AG04450 (cell line): ENCODE results near the gene ADGRV1. TPM values are rescaled to one million over a fixed set of nuclear protein-coding genes. Genes with fewer than 3 reads are reported as not detected.
"Not testable (repeated sequence)": the region's sequence is repeated elsewhere in the genome, so short reads cannot be mapped to it uniquely, and the experiment has no call there.

Experiments
- CTCF ChIA-PET: fragments of 300-600, 350-600 bp; formaldehyde crosslinking; extraction: SDS; loops from one replicate; lab custom pipeline; 2022; ENCODE audit warnings: antibody characterized with exemption, inconsistent platforms; lab: Charles Lee
- POLR2A ChIA-PET: fragments of 350-600 bp; formaldehyde crosslinking; extraction: SDS; loops from one replicate; lab custom pipeline; 2021; ENCODE audit warnings: antibody characterized with exemption, inconsistent platforms; lab: Yijun Ruan, JAX
- DNase-seq: peaks from one replicate; pipeline ENCODE4 v3.0.0-alpha.2; 2011; ENCODE audit warnings: low read depth, low spot score
- H3K27ac ChIP-seq: one replicate; pipeline ENCODE4 v1.5.1; 2012; ENCODE audit warnings: low read depth, low read length, control low read depth
- H3K27me3 ChIP-seq: one replicate; pipeline ENCODE4 v1.6.0; 2012; ENCODE audit warnings: low read length; ENCODE audit not compliant: control insufficient read depth, insufficient read depth
- H3K4me3 ChIP-seq: 2 replicates; pipeline ENCODE4 v1.5.1; 2011; ENCODE audit warnings: mild to moderate bottlenecking, low read depth, low read length, control low read depth
- H3K9me3 ChIP-seq: 2 replicates; pipeline ENCODE4 v1.5.1; 2012; ENCODE audit warnings: low read length; ENCODE audit not compliant: control insufficient read depth, insufficient read depth
- polyA plus RNA-seq: library from polyadenylated mRNA; depleted of rRNA; stranded (reverse); fragments of >200 nt; gene quantifications from 2 replicates; pipeline ENCODE4 v1.2.3, GENCODE V29; 2011
- TF ChIP-seq, protein P1 (sequence below): IDR thresholded peaks from 2 replicates; pipeline ENCODE4 v1.5.1; 2011; ENCODE audit warnings: low read depth, low read length, control low read depth, inconsistent platforms

The ADGRV1 gene
- polyA plus RNA-seq, 1 experiment, result 0.06 TPM

DNA sequence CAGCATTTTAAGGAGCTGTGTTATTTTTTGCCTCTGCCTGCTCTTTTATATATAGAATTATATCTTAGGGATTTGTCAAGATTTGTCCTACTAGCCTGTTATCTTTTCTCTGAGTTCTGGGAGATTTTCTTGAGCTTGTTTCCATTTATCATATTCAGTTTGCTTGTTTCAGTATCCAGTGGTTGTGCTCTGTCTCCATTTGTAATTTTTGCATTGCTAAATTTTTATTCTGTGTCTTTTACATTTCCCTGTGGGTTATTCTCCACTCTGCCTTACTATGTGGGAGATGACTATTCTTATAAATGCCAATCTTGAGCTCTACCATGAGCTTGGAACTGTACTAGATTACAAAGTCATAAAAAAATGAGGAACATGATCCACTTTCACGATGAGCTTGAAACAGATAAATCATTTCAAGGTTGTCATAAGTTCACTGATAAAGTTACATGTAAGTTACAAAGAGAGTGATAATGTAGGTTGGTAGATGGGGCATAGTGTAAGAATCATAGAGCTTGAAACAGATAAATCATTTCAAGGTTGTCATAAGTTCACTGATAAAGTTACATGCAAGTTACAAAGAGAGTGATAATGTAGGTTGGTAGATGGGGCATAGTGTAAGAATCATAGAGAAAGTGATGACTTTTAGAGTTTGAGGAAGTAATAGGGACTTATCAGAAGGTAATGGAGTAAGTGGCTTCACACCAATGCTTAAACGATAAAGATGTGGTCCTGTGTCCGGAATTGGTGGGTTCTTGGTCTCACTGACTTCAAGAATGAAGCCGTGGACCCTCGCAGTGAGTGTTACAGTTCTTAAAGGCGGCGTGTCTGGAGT is 287.3 kb downstream of the ADGRV1 start:
- Histone ChIP-seq H3K27ac (no peak overlapping the region), H3K27me3 (no peaks in the 10 kb centered on the region), H3K4me3 (no peak overlapping the region), H3K9me3 (peaks cover 5% of the 10 kb centered on the region; the same call in 1 of the 2 replicates)
- TF ChIP-seq, protein P1, sequence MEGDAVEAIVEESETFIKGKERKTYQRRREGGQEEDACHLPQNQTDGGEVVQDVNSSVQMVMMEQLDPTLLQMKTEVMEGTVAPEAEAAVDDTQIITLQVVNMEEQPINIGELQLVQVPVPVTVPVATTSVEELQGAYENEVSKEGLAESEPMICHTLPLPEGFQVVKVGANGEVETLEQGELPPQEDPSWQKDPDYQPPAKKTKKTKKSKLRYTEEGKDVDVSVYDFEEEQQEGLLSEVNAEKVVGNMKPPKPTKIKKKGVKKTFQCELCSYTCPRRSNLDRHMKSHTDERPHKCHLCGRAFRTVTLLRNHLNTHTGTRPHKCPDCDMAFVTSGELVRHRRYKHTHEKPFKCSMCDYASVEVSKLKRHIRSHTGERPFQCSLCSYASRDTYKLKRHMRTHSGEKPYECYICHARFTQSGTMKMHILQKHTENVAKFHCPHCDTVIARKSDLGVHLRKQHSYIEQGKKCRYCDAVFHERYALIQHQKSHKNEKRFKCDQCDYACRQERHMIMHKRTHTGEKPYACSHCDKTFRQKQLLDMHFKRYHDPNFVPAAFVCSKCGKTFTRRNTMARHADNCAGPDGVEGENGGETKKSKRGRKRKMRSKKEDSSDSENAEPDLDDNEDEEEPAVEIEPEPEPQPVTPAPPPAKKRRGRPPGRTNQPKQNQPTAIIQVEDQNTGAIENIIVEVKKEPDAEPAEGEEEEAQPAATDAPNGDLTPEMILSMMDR, result no peak
- ChIA-PET POLR2A (no interaction called here), CTCF (interaction anchor here (0.5 to 1.5 kb wide), 2 partner anchors 228 to 574 kb away, joined by 3 to 4 read pairs; no protein-coding TSS in a partner anchor)
- no peak for DNase-seq

DNA sequence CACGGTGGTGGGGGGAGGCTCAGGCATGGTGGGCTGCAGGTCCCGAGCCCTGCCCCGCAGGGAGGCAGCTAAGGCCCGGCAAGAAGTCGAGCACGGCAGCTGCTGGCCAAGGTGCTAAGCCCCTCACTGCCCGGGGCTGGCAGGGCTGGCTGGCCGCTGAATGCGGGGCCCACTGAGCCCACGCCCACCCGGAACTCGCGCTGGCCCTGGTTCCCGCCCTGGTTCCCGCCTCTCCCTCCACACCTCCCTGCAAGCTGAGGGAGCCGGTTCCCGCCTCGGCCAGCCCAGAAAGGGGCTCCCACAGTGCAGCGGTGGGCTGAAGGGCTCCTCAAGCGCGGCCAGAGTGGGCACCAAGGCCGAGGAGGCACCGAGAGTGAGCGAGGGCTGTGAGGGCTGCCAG is 289.0 kb downstream of the ADGRV1 start:
- H3K4me3 ChIP-seq, H3K27me3 ChIP-seq, POLR2A ChIA-PET, DNase-seq, H3K9me3 ChIP-seq, CTCF ChIA-PET, H3K27ac ChIP-seq: not testable (repeated sequence)

DNA sequence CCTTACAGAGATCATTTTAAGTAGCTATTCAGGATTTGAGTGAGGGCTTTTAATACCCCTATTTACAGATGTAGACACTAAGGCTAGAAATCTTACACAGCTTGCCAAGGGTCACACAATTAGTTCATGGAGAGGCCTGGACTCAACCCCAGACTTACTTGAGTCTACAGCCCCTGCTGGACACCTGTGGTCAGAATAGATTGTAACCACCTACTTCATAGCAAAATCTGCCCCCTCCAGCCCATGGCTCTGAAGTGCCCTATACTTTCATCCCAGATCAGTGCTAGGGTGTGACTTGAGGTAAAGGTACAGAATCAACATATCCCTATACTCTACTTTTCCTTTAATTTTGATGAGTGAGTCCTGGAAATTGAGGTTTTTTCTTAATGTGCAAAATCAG is 291.3 kb downstream of the ADGRV1 start:
- no peak for DNase-seq
- ChIA-PET CTCF (no interaction called here), POLR2A (no interaction called here)
- Histone ChIP-seq H3K27ac (no peak overlapping the region), H3K27me3 (no peaks in the 10 kb centered on the region), H3K9me3 (peaks cover 5% of the 10 kb centered on the region; the same call in 1 of the 2 replicates), H3K4me3 (no peak overlapping the region)
- TF ChIP-seq, protein P1, result no peak

DNA sequence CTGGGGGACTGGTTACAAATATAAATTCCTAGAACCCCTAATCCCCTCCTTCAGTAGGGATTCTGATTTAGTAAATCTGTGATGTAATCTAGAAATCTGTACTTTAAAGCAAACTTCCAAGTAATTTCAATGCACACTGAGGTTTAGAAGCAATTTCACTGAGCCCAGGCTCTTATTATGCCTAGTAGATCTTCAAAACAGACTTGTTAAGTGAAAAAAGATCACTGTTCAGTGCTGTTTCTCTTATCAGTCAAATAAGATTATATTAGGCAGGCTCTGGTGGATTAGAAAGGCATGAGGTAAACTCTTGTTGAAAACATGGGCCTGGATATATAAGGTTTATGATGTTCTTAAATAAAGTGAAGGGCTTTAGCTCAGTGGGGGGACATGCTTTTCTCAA is 293.9 kb downstream of the ADGRV1 start:
- ChIA-PET POLR2A (no interaction called here), CTCF (interaction anchor here (1.7 kb wide), 1 partner anchor 69 kb away, joined by 5 read pairs; no protein-coding TSS in a partner anchor)
- Histone ChIP-seq H3K4me3 (no peak overlapping the region), H3K27me3 (no peaks in the 10 kb centered on the region), H3K9me3 (peaks cover 3% of the 10 kb centered on the region; the same call in 1 of the 2 replicates), H3K27ac (no peak overlapping the region)
- TF ChIP-seq, protein P1, result no peak
- DNase-seq, result no peak

DNA sequence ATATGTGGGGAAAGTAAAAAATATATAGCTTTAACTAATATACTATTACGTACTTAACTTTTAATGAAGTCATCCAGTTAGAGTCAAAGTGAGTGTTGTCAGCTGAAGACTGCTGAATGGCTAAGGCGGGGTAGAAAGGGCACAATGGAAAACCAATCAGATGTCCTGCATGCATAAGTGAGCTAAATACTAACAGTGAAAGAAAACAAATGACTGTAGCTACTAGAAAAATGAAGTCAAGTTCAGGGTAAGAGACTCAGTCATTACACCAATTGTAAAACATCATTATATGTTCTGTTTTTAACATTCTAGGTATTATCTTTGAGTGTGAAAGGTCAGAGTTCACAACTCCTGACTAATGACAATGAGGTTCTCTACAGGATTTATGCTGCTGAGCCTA is 295.2 kb downstream of the ADGRV1 start:
- CTCF ChIA-PET, result interaction anchor here (0.6 to 1.7 kb wide), 3 partner anchors 51 to 564 kb away, joined by 3 to 5 read pairs (median 3); no protein-coding TSS in a partner anchor
- no peaks in the 10 kb centered on the region for H3K27me3 ChIP-seq
- POLR2A ChIA-PET, result no interaction called here
- no peak overlapping the region for H3K27ac ChIP-seq
- no peaks in the 10 kb centered on the region for H3K9me3 ChIP-seq
- H3K4me3 ChIP-seq, result no peak overlapping the region
- TF ChIP-seq, protein P1, result no peak
- DNase-seq, result no peak
